ENCODE measurements around the gene TRDN.
"Not testable (repeated sequence)": the region's sequence is repeated elsewhere in the genome, so short reads cannot be mapped to it uniquely, and the experiment has no call there.

Gene TRDN

GRCh38 chr6:123323452-123324329 lies 313.1 kb downstream of the TRDN start:
- WGBS, 2 experiments, result 93% methylated on average over 2 to 3 of the region's 3 CpGs
- no peak overlapping the region for H3K27ac ChIP-seq (ENCODE audit: insufficient read depth, low read depth, low read length, poor library complexity, severe bottlenecking)

GRCh38 chr6:123321020-123321419 lies 315.7 kb downstream of the TRDN start:
- no peak overlapping the region for H3K27ac ChIP-seq (ENCODE audit: insufficient read depth, low read depth, low read length, poor library complexity, severe bottlenecking)
- H3K9me3 ChIP-seq (ENCODE audit: control insufficient read depth, low read length), result no peaks in the 10 kb centered on the region
- H3K4me1 ChIP-seq (ENCODE audit: control insufficient read depth, insufficient read depth, low read length), result no peaks in the 10 kb centered on the region
- no peak overlapping the region for H3K4me3 ChIP-seq (ENCODE audit: insufficient read depth, low read depth, low read length)
- no peaks in the 10 kb centered on the region for H3K27me3 ChIP-seq (ENCODE audit: control insufficient read depth, insufficient read depth, low read length, poor library complexity, severe bottlenecking)
- WGBS, 2 experiments, result 88 to 91% methylated on average over 7 of the region's 7 CpGs
- no peaks in the 10 kb centered on the region for H3K36me3 ChIP-seq (ENCODE audit: control insufficient read depth, insufficient read depth, low read length)

More at GRCh38 chr6:123323452-123324329, 313.1 kb downstream of the TRDN start:
- Histone ChIP-seq H3K9me3 (ENCODE audit: control insufficient read depth, low read length) (no peaks in the 10 kb centered on the region), H3K4me3 (ENCODE audit: insufficient read depth, low read depth, low read length) (no peak overlapping the region), H3K36me3 (ENCODE audit: control insufficient read depth, insufficient read depth, low read length) (no peaks in the 10 kb centered on the region), H3K4me1 (ENCODE audit: control insufficient read depth, insufficient read depth, low read length) (no peaks in the 10 kb centered on the region), H3K27me3 (ENCODE audit: control insufficient read depth, insufficient read depth, low read length, poor library complexity, severe bottlenecking) (no peaks in the 10 kb centered on the region)

- 13% methylated on average over 1 of the region's 2 CpGs; no CpG with 5 or more reads in 1 of the 2 experiments for WGBS, 2 experiments
- H3K4me3 ChIP-seq (ENCODE audit: insufficient read depth, low read depth, low read length), result no peak overlapping the region
- no peaks in the 10 kb centered on the region for H3K36me3 ChIP-seq (ENCODE audit: control insufficient read depth, insufficient read depth, low read length)
- no peak overlapping the region for H3K27ac ChIP-seq (ENCODE audit: insufficient read depth, low read depth, low read length, poor library complexity, severe bottlenecking)
- H3K9me3 ChIP-seq (ENCODE audit: control insufficient read depth, low read length), result no peaks in the 10 kb centered on the region
- H3K27me3 ChIP-seq (ENCODE audit: control insufficient read depth, insufficient read depth, low read length, poor library complexity, severe bottlenecking), result no peaks in the 10 kb centered on the region
- H3K4me1 ChIP-seq (ENCODE audit: control insufficient read depth, insufficient read depth, low read length), result no peaks in the 10 kb centered on the region
Observed at GRCh38 chr6:123316733-123317323, 319.9 kb downstream of the TRDN start.

GRCh38 chr6:123314459-123314858 lies 322.3 kb downstream of the TRDN start:
- H3K4me3 ChIP-seq (ENCODE audit: insufficient read depth, low read depth, low read length); H3K27ac ChIP-seq (ENCODE audit: insufficient read depth, low read depth, low read length, poor library complexity, severe bottlenecking); H3K4me1 ChIP-seq (ENCODE audit: control insufficient read depth, insufficient read depth, low read length); H3K27me3 ChIP-seq (ENCODE audit: control insufficient read depth, insufficient read depth, low read length, poor library complexity, severe bottlenecking); H3K9me3 ChIP-seq (ENCODE audit: control insufficient read depth, low read length); H3K36me3 ChIP-seq (ENCODE audit: control insufficient read depth, insufficient read depth, low read length): not testable (repeated sequence)
- 98 to 100% methylated on average over 2 of the region's 2 CpGs for WGBS, 2 experiments

GRCh38 chr6:123309130-123309529 lies 327.6 kb downstream of the TRDN start:
- Histone ChIP-seq H3K36me3 (ENCODE audit: control insufficient read depth, insufficient read depth, low read length) (no peaks in the 10 kb centered on the region), H3K4me1 (ENCODE audit: control insufficient read depth, insufficient read depth, low read length) (peaks cover 4% of the 10 kb centered on the region), H3K9me3 (ENCODE audit: control insufficient read depth, low read length) (no peaks in the 10 kb centered on the region), H3K27me3 (ENCODE audit: control insufficient read depth, insufficient read depth, low read length, poor library complexity, severe bottlenecking) (no peaks in the 10 kb centered on the region), H3K27ac (ENCODE audit: insufficient read depth, low read depth, low read length, poor library complexity, severe bottlenecking) (no peak overlapping the region), H3K4me3 (ENCODE audit: insufficient read depth, low read depth, low read length) (no peak overlapping the region)
- WGBS, 2 experiments, result 92 to 93% methylated on average over 1 of the region's 1 CpG

GRCh38 chr6:123306334-123306733 lies 330.4 kb downstream of the TRDN start:
- Histone ChIP-seq H3K27me3 (ENCODE audit: control insufficient read depth, insufficient read depth, low read length, poor library complexity, severe bottlenecking) (no peaks in the 10 kb centered on the region), H3K36me3 (ENCODE audit: control insufficient read depth, insufficient read depth, low read length) (no peaks in the 10 kb centered on the region), H3K4me1 (ENCODE audit: control insufficient read depth, insufficient read depth, low read length) (peaks cover 4% of the 10 kb centered on the region), H3K27ac (ENCODE audit: insufficient read depth, low read depth, low read length, poor library complexity, severe bottlenecking) (no peak overlapping the region), H3K9me3 (ENCODE audit: control insufficient read depth, low read length) (no peaks in the 10 kb centered on the region), H3K4me3 (ENCODE audit: insufficient read depth, low read depth, low read length) (no peak overlapping the region)
- 86 to 91% methylated on average over 2 of the region's 2 CpGs for WGBS, 2 experiments

GRCh38 chr6:123295672-123296071 lies 341.1 kb downstream of the TRDN start:
- 92 to 93% methylated on average over 8 of the region's 8 CpGs for WGBS, 2 experiments
- no peak overlapping the region for H3K27ac ChIP-seq (ENCODE audit: insufficient read depth, low read depth, low read length, poor library complexity, severe bottlenecking)
- H3K4me1 ChIP-seq (ENCODE audit: control insufficient read depth, insufficient read depth, low read length), result no peaks in the 10 kb centered on the region
- no peaks in the 10 kb centered on the region for H3K9me3 ChIP-seq (ENCODE audit: control insufficient read depth, low read length)
- H3K27me3 ChIP-seq (ENCODE audit: control insufficient read depth, insufficient read depth, low read length, poor library complexity, severe bottlenecking), result no peaks in the 10 kb centered on the region
- no peak overlapping the region for H3K4me3 ChIP-seq (ENCODE audit: insufficient read depth, low read depth, low read length)
- no peaks in the 10 kb centered on the region for H3K36me3 ChIP-seq (ENCODE audit: control insufficient read depth, insufficient read depth, low read length)

GRCh38 chr6:123295181-123295580 lies 341.6 kb downstream of the TRDN start:
- no peaks in the 10 kb centered on the region for H3K27me3 ChIP-seq (ENCODE audit: control insufficient read depth, insufficient read depth, low read length, poor library complexity, severe bottlenecking)

GRCh38 chr6:123288649-123289048 lies 348.1 kb downstream of the TRDN start:
- Histone ChIP-seq H3K27ac (ENCODE audit: insufficient read depth, low read depth, low read length, poor library complexity, severe bottlenecking) (no peak overlapping the region), H3K9me3 (ENCODE audit: control insufficient read depth, low read length) (no peaks in the 10 kb centered on the region), H3K4me3 (ENCODE audit: insufficient read depth, low read depth, low read length) (no peak overlapping the region), H3K4me1 (ENCODE audit: control insufficient read depth, insufficient read depth, low read length) (no peaks in the 10 kb centered on the region), H3K36me3 (ENCODE audit: control insufficient read depth, insufficient read depth, low read length) (no peaks in the 10 kb centered on the region), H3K27me3 (ENCODE audit: control insufficient read depth, insufficient read depth, low read length, poor library complexity, severe bottlenecking) (no peaks in the 10 kb centered on the region)
- 89 to 100% methylated on average over 1 of the region's 1 CpG for WGBS, 2 experiments

More at GRCh38 chr6:123295181-123295580, 341.6 kb downstream of the TRDN start:
- no peak overlapping the region for H3K27ac ChIP-seq (ENCODE audit: insufficient read depth, low read depth, low read length, poor library complexity, severe bottlenecking)
- no peaks in the 10 kb centered on the region for H3K9me3 ChIP-seq (ENCODE audit: control insufficient read depth, low read length)
- no peaks in the 10 kb centered on the region for H3K36me3 ChIP-seq (ENCODE audit: control insufficient read depth, insufficient read depth, low read length)
- WGBS, 2 experiments, result 91 to 100% methylated on average over 1 of the region's 1 CpG
- no peak overlapping the region for H3K4me3 ChIP-seq (ENCODE audit: insufficient read depth, low read depth, low read length)
- no peaks in the 10 kb centered on the region for H3K4me1 ChIP-seq (ENCODE audit: control insufficient read depth, insufficient read depth, low read length)

- Histone ChIP-seq H3K27ac (ENCODE audit: insufficient read depth, low read depth, low read length, poor library complexity, severe bottlenecking) (no peak overlapping the region), H3K4me1 (ENCODE audit: control insufficient read depth, insufficient read depth, low read length) (no peaks in the 10 kb centered on the region), H3K9me3 (ENCODE audit: control insufficient read depth, low read length) (no peaks in the 10 kb centered on the region), H3K4me3 (ENCODE audit: insufficient read depth, low read depth, low read length) (no peak overlapping the region), H3K36me3 (ENCODE audit: control insufficient read depth, insufficient read depth, low read length) (no peaks in the 10 kb centered on the region), H3K27me3 (ENCODE audit: control insufficient read depth, insufficient read depth, low read length, poor library complexity, severe bottlenecking) (no peaks in the 10 kb centered on the region)
- 39 to 47% methylated on average over 3 of the region's 3 CpGs for WGBS, 2 experiments
Observed at GRCh38 chr6:123276546-123276980, 360.2 kb downstream of the TRDN start.
